GM20431 (cell line): ENCODE measurements around the gene PARD3B.

Experiments used
- in situ Hi-C: fragments of 300-500 bp; cut with MseI, MboI; formaldehyde crosslinking; loops from one replicate; pipeline ENCODE4 v1.15.0; 2020; ENCODE audit warnings: low sequenced_read_pairs; ENCODE audit not compliant: unreplicated experiment

PARD3B gene

GRCh38 chr2:205585449-205586383 is 1040.4 kb downstream of the PARD3B start:
- in situ Hi-C loops, result no loop called here

GRCh38 chr2:205586626-205587025 is 1041.4 kb downstream of the PARD3B start:
- in situ Hi-C loops, result no loop called here

- in situ Hi-C loops, result no loop called here
These were observed 1044.2 kb downstream of the PARD3B start for GRCh38 chr2:205589479-205589878.

- in situ Hi-C loops, result no loop called here
These were observed 1045.5 kb downstream of the PARD3B start for GRCh38 chr2:205590759-205591158.

- in situ Hi-C loops, result no loop called here
These were observed 1048.6 kb downstream of the PARD3B start for GRCh38 chr2:205593891-205594290.

- in situ Hi-C loops, result no loop called here
These were observed 1051.3 kb downstream of the PARD3B start for GRCh38 chr2:205596581-205596980.

GRCh38 chr2:205605638-205606304 is 1060.5 kb downstream of the PARD3B start:
- in situ Hi-C loops, result no loop called here

GRCh38 chr2:205607146-205607545 is 1061.9 kb downstream of the PARD3B start:
- in situ Hi-C loops, result no loop called here

- in situ Hi-C loops, result no loop called here
These were observed 1063.8 kb downstream of the PARD3B start for GRCh38 chr2:205609113-205609512.

- in situ Hi-C loops, result no loop called here
These were observed 1065.2 kb downstream of the PARD3B start for GRCh38 chr2:205610437-205610836.

- in situ Hi-C loops, result no loop called here
These were observed 1067.4 kb downstream of the PARD3B start for GRCh38 chr2:205612636-205613035.

- in situ Hi-C loops, result no loop called here
These were observed 1068.8 kb downstream of the PARD3B start for GRCh38 chr2:205613970-205614559.

GRCh38 chr2:205614965-205615364 is 1069.7 kb downstream of the PARD3B start:
- in situ Hi-C loops, result no loop called here

- in situ Hi-C loops, result no loop called here
These were observed 1072.6 kb downstream of the PARD3B start for GRCh38 chr2:205617905-205618304.

GRCh38 chr2:205619600-205619999 is 1074.3 kb downstream of the PARD3B start:
- in situ Hi-C loops, result no loop called here

- in situ Hi-C loops, result no loop called here
These were observed 1081.8 kb downstream of the PARD3B start for GRCh38 chr2:205627085-205627484.

- in situ Hi-C loops, result no loop called here
These were observed 1083.1 kb downstream of the PARD3B start for GRCh38 chr2:205628422-205628821.

- in situ Hi-C loops, result no loop called here
These were observed 1084.0 kb downstream of the PARD3B start for GRCh38 chr2:205629091-205629776.

- in situ Hi-C loops, result no loop called here
These were observed 1088.7 kb downstream of the PARD3B start for GRCh38 chr2:205633994-205634393.

GRCh38 chr2:205636549-205637319 is 1091.5 kb downstream of the PARD3B start:
- in situ Hi-C loops, result no loop called here
